Measurements from ENCODE around the gene NOLC1. TPM values are rescaled to one million over a fixed set of nuclear protein-coding genes. Genes with fewer than 3 reads are reported as not detected.

Gene NOLC1
- total and polyA plus RNA-seq, 2 of the 4 experiments (the other 2 are of a cell fraction) = 43.2 to 55.3 TPM

- Histone ChIP-seq H4K8ac (ENCODE audit: low read depth in 2 of 2, low read length in 2 of 2) (peak overlapping the region; percentile 53 to 91), H2BK20ac (ENCODE audit: low read depth, low read length) (peak overlapping the region; percentile 86), H3K27ac (ENCODE audit: insufficient read depth, low read length) (peak overlapping the region; percentile 91), H2BK5ac (ENCODE audit: low read depth, low read length, poor library complexity, severe bottlenecking) (peak overlapping the region; percentile 94), H3K9me3 (ENCODE audit: control insufficient read depth, insufficient read depth, low read length) (no peaks in the 10 kb centered on the region), H2AK9ac (replicated peaks; ENCODE audit: low read depth, low read length, poor library complexity) (peak overlapping the region; percentile 99), H2BK120ac (ENCODE audit: low read depth, low read length) (peak overlapping the region; percentile 87), H3K23ac (ENCODE audit: low read depth, low read length) (peak overlapping the region; percentile 98), H2AK5ac (ENCODE audit: low read depth, low read length) (peak overlapping the region; percentile 98), H3K56ac (ENCODE audit: extremely low read depth, insufficient read depth, low read length) (peak overlapping the region; percentile 86), H4K91ac (ENCODE audit: insufficient read depth, low read depth, low read length) (peak overlapping the region; percentile 77), H3K4me3 (ENCODE audit: insufficient read depth, low read depth, low read length) (peak overlapping the region; percentile 15), H3K4ac (ENCODE audit: low read depth, low read length) (peak overlapping the region; percentile 99), H3K9ac (ENCODE audit: low read depth, low read length) (peak overlapping the region; percentile 80), H4K5ac (ENCODE audit: low read depth, low read length) (peak overlapping the region; percentile 66), H3K14ac (replicated peaks; ENCODE audit: low read depth, low read length) (peak overlapping the region; percentile 96), H3K18ac (ENCODE audit: low read depth, low read length) (peak overlapping the region; percentile 75), H3K9me1 (ENCODE audit: insufficient read depth, low read length) (peaks cover 15% of the 10 kb centered on the region), H3K36me3 (ENCODE audit: control insufficient read depth, insufficient read depth, low read length) (no peaks in the 10 kb centered on the region), H3K4me2 (ENCODE audit: low read depth, low read length) (peak overlapping the region; percentile 88), H2BK15ac (ENCODE audit: low read depth, low read length) (peak overlapping the region; percentile 41), H2AFZ (replicated peaks; ENCODE audit: low read length, poor library complexity) (peak overlapping the region; percentile 86), H3K79me1 (ENCODE audit: low read depth in 1 of 2, low read length in 2 of 2) (peaks cover 12 to 70% of the 10 kb centered on the region in 2 experiments; a peak in 3 of 4 replicates), H3K4me1 (ENCODE audit: control insufficient read depth, insufficient read depth, low read length) (peaks cover 39% of the 10 kb centered on the region), H3K27me3 (ENCODE audit: control insufficient read depth, insufficient read depth, low read length) (no peaks in the 10 kb centered on the region), H4K20me1 (ENCODE audit: insufficient read depth, low read length) (peaks cover 34% of the 10 kb centered on the region)
- ATAC-seq (ENCODE audit: low read depth) (peak; percentile 1), DNase-seq (peak; percentile 73)
- ChIA-PET CTCF (interaction anchor here (0.5 kb wide), 1 partner anchor 20 kb away, joined by 3 read pairs; no protein-coding TSS in a partner anchor), POLR2A (ENCODE audit: unreplicated experiment) (interaction anchor here (0.8 kb wide), 1 partner anchor 10 kb away, joined by 3 read pairs; no protein-coding TSS in a partner anchor)
- 6% methylated on average over 8 of the region's 12 CpGs; no CpG with 5 or more reads in 1 of the 2 experiments for WGBS, 2 experiments (ENCODE audit: extremely low coverage in 2 of 2, insufficient read length in 1 of 2)
- dilution Hi-C loops (cut with HindIII; ENCODE audit: low sequenced_read_pairs, unreplicated experiment) (no loop called here), intact Hi-C loops (cut with micrococcal nuclease) (no loop called here), in situ Hi-C loops (cut with MboI; ENCODE audit: low sequenced_read_pairs) (no loop called here)
- no TSS peak for BruUV-seq (replicated peaks)
- TF ChIP-seq CHD1 (IDR thresholded peaks at IDR 0.05; ENCODE audit: low read depth, low read length) = no peak
- TF ChIP-seq POLR2A (IDR thresholded peaks at IDR 0.05; ENCODE audit: low read depth, low read length) = no peak
- 0 out of 2 replicates have a peak, but pooled peaks have one; percentile 62 for TF ChIP-seq MXI1 (IDR thresholded peaks at IDR 0.05; ENCODE audit: borderline replicate concordance, low read depth, low read length)
- TF ChIP-seq CEBPB (IDR thresholded peaks at IDR 0.05; ENCODE audit: low read depth, low read length) = no peak
- no peak for TF ChIP-seq MAFK (IDR thresholded peaks at IDR 0.05; ENCODE audit: low read depth, low read length)
- peak; percentile 33 for TF ChIP-seq CTCF (conservative IDR thresholded peaks at IDR 0.05; ENCODE audit: low read depth, low read length)
- TF ChIP-seq BHLHE40 (IDR thresholded peaks at IDR 0.05; ENCODE audit: low read depth, low read length) = no peak
- TF ChIP-seq RAD21 (IDR thresholded peaks at IDR 0.05; ENCODE audit: low read length) = no peak
- TF ChIP-seq FOS (IDR thresholded peaks at IDR 0.05; ENCODE audit: low read depth, low read length) = no peak
- TF ChIP-seq USF2 (IDR thresholded peaks at IDR 0.05; ENCODE audit: low read depth, low read length) = peak; percentile 68
- no peak for TF ChIP-seq SMC3 (IDR thresholded peaks at IDR 0.05; ENCODE audit: low read depth, low read length)
- no peak for TF ChIP-seq RFX5 (IDR thresholded peaks at IDR 0.05; ENCODE audit: low read depth, low read length)
- TF ChIP-seq ELK1 (IDR thresholded peaks at IDR 0.05; ENCODE audit: borderline replicate concordance, low read depth, low read length) = no peak
- no peak for TF ChIP-seq RCOR1 (IDR thresholded peaks at IDR 0.05; ENCODE audit: insufficient replicate concordance, low read length)
Observed at GRCh38 chr10:102117391-102118159, 34.6 kb upstream of the NOLC1 start.

All from IMR-90 (cell line).